Peyer's patch (tissue), 4 donors: ENCODE measurements around the gene MED16. TPM values are rescaled to one million over a fixed set of nuclear protein-coding genes. Genes with fewer than 3 reads are reported as not detected.

ENCODE experiments used
- DNase-seq, 3 donors: peaks; one replicate each; pipeline ENCODE4 v3.0.0-alpha.2; 2017 to 2019
- H3K27ac ChIP-seq, 4 donors: fragments of 200-600 bp; sonication (generic); one replicate each; pipeline ENCODE4 v1.5.1; 2016 to 2019
- H3K27me3 ChIP-seq, 2 donors: fragments of 200-600 bp; sonication (generic); one replicate each; pipeline ENCODE4 v1.5.1; 2019
- H3K36me3 ChIP-seq, 3 donors: fragments of 200-600 bp; sonication (generic); one replicate each; pipeline ENCODE4 v1.5.1; 2016 to 2019
- H3K4me1 ChIP-seq, 4 donors: fragments of 200-600 bp; sonication (generic); one replicate each; pipeline ENCODE4 v1.5.1; 2016 to 2019
- H3K4me3 ChIP-seq, 4 donors: fragments of 200-600 bp; sonication (generic); 1 replicate in 3 of 4; 2 replicates in 1 of 4; pipeline ENCODE4 v1.5.1; 2016 to 2019; ENCODE audit warnings: mild to moderate bottlenecking in 1 of 4
- H3K9me3 ChIP-seq, 4 donors: fragments of 200-600 bp; sonication (generic); one replicate each; pipeline ENCODE4 v1.5.1; 2016 to 2019; ENCODE audit warnings: mild to moderate bottlenecking in 1 of 4
- POLR2A ChIP-seq, 2 donors: fragments of 450-650 bp; IDR thresholded peaks; one replicate each; pipeline ENCODE4 v1.5.1; 2017; ENCODE audit warnings: antibody characterized with exemption in 2 of 2, mild to moderate bottlenecking in 2 of 2, moderate library complexity in 2 of 2
- total RNA-seq, 4 donors: library from RNA; depleted of rRNA; stranded (reverse); fragments of >200 nt; gene quantifications; one replicate each; pipeline ENCODE4 v1.1.0, GENCODE V29; 2016
- TF ChIP-seq, protein P1 (sequence below), 6 experiments: fragments of 450-650 bp in 4 of 6; fragments of 200-600 bp in 2 of 6; sonication (generic) in 1 of 6; IDR thresholded peaks; one replicate each; pipeline ENCODE4 v1.5.1; 2017 to 2019; ENCODE audit warnings: antibody characterized with exemption in 6 of 6, mild to moderate bottlenecking in 3 of 6, moderate library complexity in 1 of 6

The MED16 gene
- total RNA-seq, 4 donors from 2014 or later: 60.2 to 83.6 (median 65.3) TPM

DNA sequence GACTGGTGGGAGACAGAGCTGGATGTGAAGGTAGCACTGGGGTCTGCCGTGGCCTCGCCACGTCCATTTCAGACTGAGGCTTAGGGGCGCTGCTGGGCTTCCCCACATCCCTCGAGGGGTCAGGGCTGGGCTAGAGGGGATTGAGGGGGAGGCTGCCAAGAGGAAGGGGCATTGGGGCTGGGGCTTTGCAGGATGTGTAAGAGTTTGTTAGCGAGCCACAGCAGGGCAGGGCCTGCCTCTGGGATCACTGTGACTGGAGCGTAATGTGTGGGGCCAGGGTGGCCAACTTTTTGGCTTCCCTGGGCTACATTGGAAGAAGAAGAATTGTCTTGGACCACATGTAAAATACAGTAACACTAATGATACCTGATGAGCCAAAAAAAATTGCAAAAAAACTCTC lies 46.9 kb upstream of the MED16 start:
- H3K36me3 ChIP-seq: no peaks in the 10 kb centered on the region

GRCh38 chr19:939439-939838 lies 46.5 kb upstream of the MED16 start:
- Histone ChIP-seq H3K4me1 (peaks cover 10 to 38% (median 13%) of the 10 kb centered on the region in 4 donors), H3K36me3 (no peaks in the 10 kb centered on the region), H3K9me3 (no peaks in the 10 kb centered on the region), H3K27ac (no peak overlapping the region), H3K4me3 (no peak overlapping the region), H3K27me3 (no peaks in the 10 kb centered on the region)
- DNase-seq: no peak
- TF ChIP-seq POLR2A (IDR thresholded peaks at IDR 0.05): no peak
- TF ChIP-seq, protein P1, sequence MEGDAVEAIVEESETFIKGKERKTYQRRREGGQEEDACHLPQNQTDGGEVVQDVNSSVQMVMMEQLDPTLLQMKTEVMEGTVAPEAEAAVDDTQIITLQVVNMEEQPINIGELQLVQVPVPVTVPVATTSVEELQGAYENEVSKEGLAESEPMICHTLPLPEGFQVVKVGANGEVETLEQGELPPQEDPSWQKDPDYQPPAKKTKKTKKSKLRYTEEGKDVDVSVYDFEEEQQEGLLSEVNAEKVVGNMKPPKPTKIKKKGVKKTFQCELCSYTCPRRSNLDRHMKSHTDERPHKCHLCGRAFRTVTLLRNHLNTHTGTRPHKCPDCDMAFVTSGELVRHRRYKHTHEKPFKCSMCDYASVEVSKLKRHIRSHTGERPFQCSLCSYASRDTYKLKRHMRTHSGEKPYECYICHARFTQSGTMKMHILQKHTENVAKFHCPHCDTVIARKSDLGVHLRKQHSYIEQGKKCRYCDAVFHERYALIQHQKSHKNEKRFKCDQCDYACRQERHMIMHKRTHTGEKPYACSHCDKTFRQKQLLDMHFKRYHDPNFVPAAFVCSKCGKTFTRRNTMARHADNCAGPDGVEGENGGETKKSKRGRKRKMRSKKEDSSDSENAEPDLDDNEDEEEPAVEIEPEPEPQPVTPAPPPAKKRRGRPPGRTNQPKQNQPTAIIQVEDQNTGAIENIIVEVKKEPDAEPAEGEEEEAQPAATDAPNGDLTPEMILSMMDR (IDR thresholded peaks at IDR 0.05): no peak

More for the DNA sequence above, 46.9 kb upstream of the MED16 start:
- Histone ChIP-seq H3K4me3 (no peak overlapping the region), H3K4me1 (peaks cover 9 to 38% (median 11%) of the 10 kb centered on the region in 4 donors), H3K9me3 (no peaks in the 10 kb centered on the region), H3K27ac (peak overlapping the region in 2 of 4 donors; percentile 84 to 92), H3K27me3 (no peaks in the 10 kb centered on the region)
- TF ChIP-seq, protein P1 (IDR thresholded peaks at IDR 0.05): no peak
- no peak for TF ChIP-seq POLR2A (IDR thresholded peaks at IDR 0.05)
- DNase-seq: no peak

DNA sequence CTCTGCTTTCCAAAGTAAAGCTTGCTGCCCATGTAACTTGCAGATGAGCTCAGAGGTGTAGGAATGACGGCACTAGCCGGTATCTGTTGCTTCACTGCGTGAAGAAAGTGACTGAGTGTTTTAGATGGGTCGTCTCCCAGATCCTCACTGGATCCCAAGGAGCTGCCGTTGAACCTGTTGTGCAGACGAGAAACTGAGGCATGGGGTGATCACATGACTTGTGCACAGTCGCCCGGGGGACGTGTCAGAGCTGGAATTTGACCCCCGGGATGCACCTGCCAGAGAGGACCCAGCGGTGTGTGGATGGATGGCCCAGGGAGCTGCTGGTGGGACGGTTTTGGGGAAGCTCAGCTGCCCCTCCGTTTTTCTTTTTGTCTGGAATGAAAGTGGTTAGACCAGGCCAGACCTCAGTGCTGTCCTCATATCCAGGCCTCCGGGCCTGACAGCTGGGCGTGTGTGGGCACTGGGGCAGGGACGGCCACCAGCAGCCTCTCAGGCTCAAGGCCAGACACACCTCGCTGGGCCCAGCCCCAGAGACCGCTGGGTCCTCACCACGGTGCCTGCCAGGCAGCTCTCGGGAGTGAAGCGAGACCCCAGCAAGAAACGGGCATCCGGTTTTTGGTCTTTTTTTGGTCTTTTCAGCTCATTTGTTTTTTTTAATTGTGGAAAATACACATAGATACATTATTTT lies 45.4 kb upstream of the MED16 start:
- Histone ChIP-seq H3K9me3 (no peaks in the 10 kb centered on the region), H3K4me1 (peaks cover 10 to 46% (median 17%) of the 10 kb centered on the region in 4 donors), H3K27ac (no peak overlapping the region), H3K4me3 (no peak overlapping the region), H3K27me3 (no peaks in the 10 kb centered on the region), H3K36me3 (no peaks in the 10 kb centered on the region)
- TF ChIP-seq, protein P1 (IDR thresholded peaks at IDR 0.05): no peak
- TF ChIP-seq POLR2A (IDR thresholded peaks at IDR 0.05): no peak
- DNase-seq: no peak

DNA sequence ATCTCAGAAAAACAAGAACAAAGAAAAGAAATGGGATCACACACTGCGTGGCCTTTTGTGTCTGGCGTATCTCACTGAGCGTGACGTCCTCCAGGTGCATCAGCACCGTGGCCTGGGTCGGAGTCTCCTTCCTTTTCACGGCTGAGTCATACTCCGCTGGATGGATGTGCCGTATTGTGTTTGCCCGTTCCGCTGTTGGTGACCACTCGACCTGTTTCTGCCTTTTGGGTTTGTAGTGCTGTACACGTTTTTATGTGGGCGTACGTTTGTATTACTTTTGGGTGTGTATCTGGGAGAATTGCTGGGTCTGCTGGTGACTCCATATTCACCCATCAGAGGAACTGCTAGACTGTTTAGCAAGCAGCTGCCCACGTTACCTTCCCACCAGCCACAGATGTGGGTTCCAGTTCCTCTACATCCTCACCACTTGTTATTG lies 44.3 kb upstream of the MED16 start:
- H3K36me3 ChIP-seq: no peaks in the 10 kb centered on the region
- no peaks in the 10 kb centered on the region for H3K27me3 ChIP-seq
- no peaks in the 10 kb centered on the region for H3K9me3 ChIP-seq
- no peak overlapping the region for H3K27ac ChIP-seq
- TF ChIP-seq, protein P1 (IDR thresholded peaks at IDR 0.05): no peak
- no peak for TF ChIP-seq POLR2A (IDR thresholded peaks at IDR 0.05)
- DNase-seq: no peak
- peaks cover 18 to 56% (median 23%) of the 10 kb centered on the region in 4 donors for H3K4me1 ChIP-seq
- H3K4me3 ChIP-seq: no peak overlapping the region

GRCh38 chr19:936175-936546 lies 43.2 kb upstream of the MED16 start:
- H3K27me3 ChIP-seq: no peaks in the 10 kb centered on the region
- TF ChIP-seq, protein P1 (IDR thresholded peaks at IDR 0.05): no peak
- TF ChIP-seq POLR2A (IDR thresholded peaks at IDR 0.05): no peak
- H3K4me1 ChIP-seq: peaks cover 13 to 47% (median 20%) of the 10 kb centered on the region in 4 donors
- DNase-seq: no peak
- no peaks in the 10 kb centered on the region for H3K36me3 ChIP-seq
- no peaks in the 10 kb centered on the region for H3K9me3 ChIP-seq
- H3K27ac ChIP-seq: no peak overlapping the region
- H3K4me3 ChIP-seq: no peak overlapping the region
